ENCODE results near the gene PRRG1.
"Not testable (repeated sequence)": the region's sequence is repeated elsewhere in the genome, so short reads cannot be mapped to it uniquely, and the experiment has no call there.

The PRRG1 gene

DNA sequence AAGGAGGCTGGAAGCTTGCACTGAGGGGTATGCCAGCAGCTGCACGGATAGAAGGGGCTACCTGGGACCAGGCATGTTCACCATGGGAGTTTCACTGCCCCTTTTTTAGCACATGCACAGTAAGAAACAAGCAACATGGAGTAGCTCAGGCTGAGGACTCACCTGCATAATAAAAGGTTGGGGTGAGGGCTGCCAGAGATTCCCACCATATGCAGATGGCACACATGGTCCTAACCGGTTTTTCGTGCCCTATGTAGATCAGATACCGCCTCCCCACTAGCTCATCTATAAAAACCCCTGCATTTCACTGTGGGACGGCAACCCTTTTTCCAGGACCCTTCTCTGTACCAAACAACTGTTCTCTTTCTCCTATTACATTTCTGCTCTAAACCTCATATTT, 125.3 kb downstream of the PRRG1 start:
- Histone ChIP-seq H3K27me3 (ENCODE audit: control insufficient read depth, insufficient read depth, low read length) (no peaks in the 10 kb centered on the region), H3K9me3 (ENCODE audit: control insufficient read depth, low read depth, low read length) (peaks cover 5% of the 10 kb centered on the region), H3K4me3 (ENCODE audit: low read length) (no peak overlapping the region), H3K9ac (ENCODE audit: low read length) (no peak overlapping the region), H3K27ac (ENCODE audit: low read length) (no peak overlapping the region), H3K36me3 (ENCODE audit: control insufficient read depth, low read depth, low read length) (no peaks in the 10 kb centered on the region), H3K4me1 (ENCODE audit: control insufficient read depth, low read depth, low read length) (peaks cover 16% of the 10 kb centered on the region)

DNA sequence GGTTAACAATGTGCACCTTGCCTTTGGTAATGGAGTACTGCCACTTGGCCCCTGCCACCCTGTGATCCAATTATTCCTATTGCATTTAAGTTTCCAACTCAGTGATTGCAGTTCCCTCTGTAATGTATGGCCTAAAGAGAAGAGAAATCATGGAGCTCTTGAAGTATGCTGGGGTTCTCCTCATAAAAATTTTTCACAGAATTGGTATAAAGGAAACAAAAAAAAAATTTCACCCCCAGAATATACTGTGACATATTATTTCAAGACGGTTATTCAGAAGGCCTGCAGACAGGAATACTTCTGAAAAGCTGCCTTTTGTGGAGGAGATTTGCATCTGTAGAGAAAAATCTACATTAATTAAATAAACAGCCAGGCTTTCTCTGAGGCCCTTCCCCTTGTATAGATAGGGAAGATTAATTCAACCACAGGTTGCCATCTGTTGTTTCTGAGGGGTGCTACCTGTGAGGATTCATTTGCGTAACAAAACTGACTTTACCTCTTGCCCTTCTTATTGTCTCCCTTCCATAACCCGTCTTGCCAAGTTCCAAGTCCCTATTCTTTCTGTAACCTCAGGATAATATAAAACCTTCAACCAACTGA, 127.5 kb downstream of the PRRG1 start:
- Histone ChIP-seq H3K27me3 (ENCODE audit: control insufficient read depth, insufficient read depth, low read length) (no peaks in the 10 kb centered on the region), H3K9ac (ENCODE audit: low read length) (no peak overlapping the region), H3K27ac (ENCODE audit: low read length) (no peak overlapping the region), H3K4me3 (ENCODE audit: low read length) (peak overlapping the region; percentile 21), H3K4me1 (ENCODE audit: control insufficient read depth, low read depth, low read length) (peaks cover 16% of the 10 kb centered on the region), H3K36me3 (ENCODE audit: control insufficient read depth, low read depth, low read length) (no peaks in the 10 kb centered on the region), H3K9me3 (ENCODE audit: control insufficient read depth, low read depth, low read length) (no peaks in the 10 kb centered on the region)

DNA sequence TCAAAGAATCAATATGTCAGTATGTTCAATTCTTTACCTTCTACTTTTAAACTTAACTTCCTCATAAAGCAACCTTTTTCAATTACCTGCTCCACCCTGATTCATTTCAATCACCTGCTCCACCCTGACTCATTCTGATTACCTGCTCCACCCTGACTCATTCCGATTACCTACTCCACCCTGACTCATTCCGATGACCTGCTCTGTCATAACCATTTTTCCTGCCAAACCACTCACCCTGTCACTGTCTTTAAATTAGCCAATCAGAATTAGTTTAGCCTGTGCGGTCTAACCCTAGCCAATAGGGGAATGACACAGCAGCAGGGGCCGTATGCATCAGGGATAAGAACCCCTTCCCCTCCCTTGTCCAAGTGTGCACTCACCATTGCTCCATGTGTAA, 135.2 kb downstream of the PRRG1 start:
- H3K9ac ChIP-seq (ENCODE audit: low read length); H3K4me1 ChIP-seq (ENCODE audit: control insufficient read depth, low read depth, low read length); H3K36me3 ChIP-seq (ENCODE audit: control insufficient read depth, low read depth, low read length); H3K4me3 ChIP-seq (ENCODE audit: low read length); H3K27ac ChIP-seq (ENCODE audit: low read length); H3K27me3 ChIP-seq (ENCODE audit: control insufficient read depth, insufficient read depth, low read length): not testable (repeated sequence)
- H3K9me3 ChIP-seq (ENCODE audit: control insufficient read depth, low read depth, low read length) = peaks cover 24% of the 10 kb centered on the region

DNA sequence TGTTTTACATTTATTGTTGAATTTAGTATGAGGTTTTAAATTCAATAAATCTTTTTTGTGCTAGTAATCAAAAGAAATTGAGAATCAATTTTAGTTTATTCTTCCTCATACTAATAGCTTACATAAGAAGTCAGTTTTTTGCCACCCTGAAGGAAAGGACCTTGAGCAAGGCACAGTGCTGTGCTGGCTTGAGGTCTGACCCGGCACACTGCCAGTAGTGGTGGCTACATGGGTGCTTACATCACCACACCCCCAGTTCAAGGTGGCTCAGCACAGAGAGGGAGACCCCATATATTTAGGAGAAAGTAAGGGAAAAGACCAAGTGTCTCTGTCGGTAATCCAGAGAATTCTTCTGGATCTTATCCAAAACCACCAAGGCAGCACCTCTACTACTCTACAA, 136.3 kb downstream of the PRRG1 start:
- H3K27me3 ChIP-seq (ENCODE audit: control insufficient read depth, insufficient read depth, low read length) = no peaks in the 10 kb centered on the region
- peaks cover 24% of the 10 kb centered on the region for H3K9me3 ChIP-seq (ENCODE audit: control insufficient read depth, low read depth, low read length)
- no peaks in the 10 kb centered on the region for H3K36me3 ChIP-seq (ENCODE audit: control insufficient read depth, low read depth, low read length)

DNA sequence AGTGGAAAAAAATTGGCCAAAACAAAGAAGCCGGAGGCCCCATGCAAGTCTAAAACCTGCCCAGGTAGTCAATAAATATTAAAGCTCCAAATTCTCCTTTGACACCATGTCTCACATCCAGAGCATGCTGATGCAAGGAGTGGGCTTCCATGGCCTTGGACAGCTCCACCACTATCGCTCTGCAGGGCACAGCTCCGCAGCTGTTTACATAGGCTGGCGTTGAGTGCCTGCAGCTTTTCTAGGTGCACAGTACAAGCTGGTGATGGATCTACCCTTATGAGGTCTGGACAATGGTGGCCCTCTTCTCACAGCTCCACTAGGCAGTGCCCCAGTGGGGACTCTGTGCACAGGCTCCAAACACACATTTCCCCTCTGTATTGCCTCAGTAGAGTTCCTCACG, 138.1 kb downstream of the PRRG1 start:
- Histone ChIP-seq H3K27me3 (ENCODE audit: control insufficient read depth, insufficient read depth, low read length) (no peaks in the 10 kb centered on the region), H3K36me3 (ENCODE audit: control insufficient read depth, low read depth, low read length) (no peaks in the 10 kb centered on the region), H3K9ac (ENCODE audit: low read length) (no peak overlapping the region), H3K4me1 (ENCODE audit: control insufficient read depth, low read depth, low read length) (no peaks in the 10 kb centered on the region), H3K4me3 (ENCODE audit: low read length) (no peak overlapping the region), H3K27ac (ENCODE audit: low read length) (no peak overlapping the region), H3K9me3 (ENCODE audit: control insufficient read depth, low read depth, low read length) (peaks cover 24% of the 10 kb centered on the region)

More for the DNA sequence above, 136.3 kb downstream of the PRRG1 start:
- no peak overlapping the region for H3K4me3 ChIP-seq (ENCODE audit: low read length)
- no peaks in the 10 kb centered on the region for H3K4me1 ChIP-seq (ENCODE audit: control insufficient read depth, low read depth, low read length)
- no peak overlapping the region for H3K27ac ChIP-seq (ENCODE audit: low read length)
- H3K9ac ChIP-seq (ENCODE audit: low read length) = no peak overlapping the region

DNA sequence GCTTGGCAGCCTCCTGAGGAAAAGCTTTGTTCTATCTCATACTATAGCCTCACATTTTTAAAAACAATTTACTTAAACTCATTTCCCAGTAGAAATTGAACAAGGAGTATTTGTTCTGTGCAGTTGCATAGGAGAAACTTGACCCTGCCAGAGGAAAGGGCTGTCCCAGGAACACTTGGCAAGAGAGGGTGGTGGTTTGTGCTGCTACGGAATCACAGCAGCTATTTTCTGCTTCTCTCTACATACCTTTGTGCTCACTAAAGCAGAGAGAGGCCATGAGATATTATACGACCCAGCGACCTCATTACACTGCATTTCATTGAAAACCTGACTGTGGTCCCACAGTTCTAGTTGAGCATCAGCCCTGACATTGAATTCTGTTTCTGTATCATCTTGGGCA, 139.2 kb downstream of the PRRG1 start:
- H3K4me1 ChIP-seq (ENCODE audit: control insufficient read depth, low read depth, low read length) = no peaks in the 10 kb centered on the region
- no peak overlapping the region for H3K27ac ChIP-seq (ENCODE audit: low read length)
- no peak overlapping the region for H3K4me3 ChIP-seq (ENCODE audit: low read length)
- H3K27me3 ChIP-seq (ENCODE audit: control insufficient read depth, insufficient read depth, low read length) = no peaks in the 10 kb centered on the region
- H3K9ac ChIP-seq (ENCODE audit: low read length) = no peak overlapping the region
- peaks cover 19% of the 10 kb centered on the region for H3K9me3 ChIP-seq (ENCODE audit: control insufficient read depth, low read depth, low read length)
- H3K36me3 ChIP-seq (ENCODE audit: control insufficient read depth, low read depth, low read length) = no peaks in the 10 kb centered on the region

DNA sequence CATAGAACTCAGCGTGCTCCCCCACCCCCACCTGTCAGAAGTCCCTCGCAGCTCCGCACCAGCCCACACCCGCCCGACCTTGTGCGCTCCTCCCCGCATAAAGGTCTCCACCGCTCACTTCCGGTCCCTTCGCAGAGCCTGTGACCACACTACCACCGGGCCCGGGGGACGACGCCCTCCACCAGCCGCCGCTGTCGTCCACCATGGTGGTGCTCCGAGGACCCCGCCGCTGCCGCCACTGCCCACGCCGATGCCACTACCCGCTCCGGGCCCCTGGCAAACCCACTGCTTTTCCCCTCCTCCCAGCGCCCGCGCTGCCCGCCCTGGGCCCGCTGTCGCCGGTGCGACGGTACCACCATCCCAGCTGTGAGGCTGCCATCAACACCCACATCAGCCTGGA, 142.5 kb downstream of the PRRG1 start:
- H3K27me3 ChIP-seq (ENCODE audit: control insufficient read depth, insufficient read depth, low read length) = no peaks in the 10 kb centered on the region
- no peak overlapping the region for H3K9ac ChIP-seq (ENCODE audit: low read length)
- no peak overlapping the region for H3K4me3 ChIP-seq (ENCODE audit: low read length)
- no peaks in the 10 kb centered on the region for H3K36me3 ChIP-seq (ENCODE audit: control insufficient read depth, low read depth, low read length)
- H3K27ac ChIP-seq (ENCODE audit: low read length) = no peak overlapping the region
- no peaks in the 10 kb centered on the region for H3K4me1 ChIP-seq (ENCODE audit: control insufficient read depth, low read depth, low read length)
- H3K9me3 ChIP-seq (ENCODE audit: control insufficient read depth, low read depth, low read length) = peaks cover 12% of the 10 kb centered on the region

DNA sequence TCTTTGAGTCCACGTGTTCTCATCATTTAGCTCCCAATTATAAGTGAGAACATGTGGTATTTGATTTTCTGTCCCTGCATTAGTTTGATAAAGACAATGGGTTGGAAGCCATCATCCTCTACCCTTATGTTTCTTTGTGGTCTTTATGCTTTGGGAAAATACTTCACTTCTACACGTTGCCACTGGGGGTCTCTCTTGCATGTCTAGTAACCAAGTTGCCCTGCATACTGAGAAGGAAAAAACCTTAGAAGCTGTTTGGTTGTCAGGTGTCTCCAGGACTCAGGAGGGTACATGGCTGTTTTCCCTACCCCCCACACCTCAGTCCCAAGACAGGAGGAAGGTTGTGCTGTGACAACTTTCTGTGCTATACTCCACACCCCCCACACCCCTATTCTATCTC, 146.6 kb downstream of the PRRG1 start:
- H3K4me3 ChIP-seq (ENCODE audit: low read length); H3K4me1 ChIP-seq (ENCODE audit: control insufficient read depth, low read depth, low read length); H3K27me3 ChIP-seq (ENCODE audit: control insufficient read depth, insufficient read depth, low read length); H3K9me3 ChIP-seq (ENCODE audit: control insufficient read depth, low read depth, low read length); H3K36me3 ChIP-seq (ENCODE audit: control insufficient read depth, low read depth, low read length); H3K27ac ChIP-seq (ENCODE audit: low read length); H3K9ac ChIP-seq (ENCODE audit: low read length): not testable (repeated sequence)

DNA sequence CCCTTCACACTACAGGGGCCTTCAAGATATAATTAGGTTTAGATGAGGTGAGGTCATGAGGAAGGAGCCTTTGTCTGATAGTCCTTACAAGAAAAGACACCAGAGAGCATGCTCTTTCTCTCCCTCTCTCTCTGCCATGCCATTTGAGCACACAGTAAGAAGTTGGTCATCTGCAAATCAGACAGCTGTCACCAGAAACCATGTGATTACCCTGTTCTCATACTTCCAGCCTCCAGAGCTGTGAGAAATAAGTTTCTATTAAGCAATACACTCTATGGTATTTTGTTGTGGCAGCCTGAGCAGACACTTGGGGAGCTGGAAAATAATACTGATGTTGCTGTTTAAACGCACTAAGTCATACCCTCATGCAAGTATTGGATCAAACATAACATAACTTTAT, 148.0 kb downstream of the PRRG1 start:
- not testable (repeated sequence) for H3K9me3 ChIP-seq (ENCODE audit: control insufficient read depth, low read depth, low read length); H3K4me3 ChIP-seq (ENCODE audit: low read length); H3K9ac ChIP-seq (ENCODE audit: low read length); H3K27ac ChIP-seq (ENCODE audit: low read length); H3K27me3 ChIP-seq (ENCODE audit: control insufficient read depth, insufficient read depth, low read length); H3K36me3 ChIP-seq (ENCODE audit: control insufficient read depth, low read depth, low read length); H3K4me1 ChIP-seq (ENCODE audit: control insufficient read depth, low read depth, low read length)

DNA sequence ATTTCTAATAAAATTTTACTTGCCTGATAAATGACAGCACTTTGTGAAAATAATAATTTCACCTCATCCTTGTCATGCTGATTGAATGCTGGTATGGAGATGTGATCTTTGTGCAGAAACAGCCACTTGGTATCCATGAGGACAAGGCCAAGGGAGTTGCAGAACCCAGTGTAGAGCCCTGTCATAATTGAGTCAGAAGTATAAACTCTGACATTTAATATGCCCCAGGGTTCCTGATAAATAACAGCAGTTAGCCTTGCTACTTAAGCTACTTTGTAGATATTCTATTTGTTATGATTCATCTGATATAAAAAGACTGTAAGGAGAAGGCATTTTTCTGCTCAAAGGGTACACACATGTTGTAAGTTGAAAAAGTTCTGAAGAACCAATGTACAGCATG, 149.2 kb downstream of the PRRG1 start:
- not testable (repeated sequence) for H3K9ac ChIP-seq (ENCODE audit: low read length); H3K9me3 ChIP-seq (ENCODE audit: control insufficient read depth, low read depth, low read length); H3K36me3 ChIP-seq (ENCODE audit: control insufficient read depth, low read depth, low read length); H3K4me3 ChIP-seq (ENCODE audit: low read length); H3K4me1 ChIP-seq (ENCODE audit: control insufficient read depth, low read depth, low read length); H3K27ac ChIP-seq (ENCODE audit: low read length); H3K27me3 ChIP-seq (ENCODE audit: control insufficient read depth, insufficient read depth, low read length)

DNA sequence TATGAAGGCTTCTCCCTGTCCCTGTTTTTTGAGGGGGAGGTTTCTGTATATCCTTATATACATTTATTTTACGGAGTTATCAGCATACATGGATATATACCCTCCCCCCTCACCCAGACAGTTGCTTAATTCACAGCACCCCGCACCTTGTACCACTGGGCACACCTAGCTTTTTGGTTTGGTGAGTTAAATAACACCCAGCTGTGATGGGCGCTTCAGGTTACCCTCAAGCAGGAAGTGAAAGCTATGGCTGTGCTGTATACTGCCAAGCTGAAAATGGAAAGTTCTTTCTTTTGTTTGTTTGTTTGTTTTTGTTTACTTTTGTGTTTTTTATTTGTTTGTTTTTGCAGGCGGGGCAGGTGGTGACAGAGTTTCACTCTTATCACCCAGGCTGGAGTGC, 150.5 kb downstream of the PRRG1 start:
- H3K36me3 ChIP-seq (ENCODE audit: control insufficient read depth, low read depth, low read length); H3K27ac ChIP-seq (ENCODE audit: low read length); H3K9me3 ChIP-seq (ENCODE audit: control insufficient read depth, low read depth, low read length); H3K4me1 ChIP-seq (ENCODE audit: control insufficient read depth, low read depth, low read length); H3K27me3 ChIP-seq (ENCODE audit: control insufficient read depth, insufficient read depth, low read length); H3K4me3 ChIP-seq (ENCODE audit: low read length); H3K9ac ChIP-seq (ENCODE audit: low read length): not testable (repeated sequence)

DNA sequence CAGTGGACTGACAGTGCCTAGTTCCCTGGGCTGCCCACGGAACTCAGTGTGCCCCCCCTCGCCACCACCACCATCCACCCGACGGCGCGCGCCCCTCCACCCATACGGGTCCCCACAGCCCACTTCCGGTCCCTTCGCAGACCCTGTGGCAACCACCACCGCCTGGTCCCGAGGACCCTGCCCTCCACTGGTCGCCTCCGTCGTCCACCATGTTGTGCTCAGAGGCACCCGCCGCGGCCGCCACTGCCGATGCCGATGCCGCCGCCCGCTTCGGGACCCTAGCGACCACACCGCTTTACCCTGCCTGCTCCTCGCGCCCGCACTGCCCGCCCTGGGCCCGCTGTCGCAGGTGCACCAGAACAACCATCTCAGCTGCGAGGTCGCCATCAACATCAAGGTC, 155.8 kb downstream of the PRRG1 start:
- Histone ChIP-seq H3K9ac (ENCODE audit: low read length) (no peak overlapping the region), H3K36me3 (ENCODE audit: control insufficient read depth, low read depth, low read length) (no peaks in the 10 kb centered on the region), H3K9me3 (ENCODE audit: control insufficient read depth, low read depth, low read length) (peaks cover 5% of the 10 kb centered on the region), H3K4me3 (ENCODE audit: low read length) (no peak overlapping the region), H3K27me3 (ENCODE audit: control insufficient read depth, insufficient read depth, low read length) (no peaks in the 10 kb centered on the region), H3K27ac (ENCODE audit: low read length) (no peak overlapping the region), H3K4me1 (ENCODE audit: control insufficient read depth, low read depth, low read length) (no peaks in the 10 kb centered on the region)

All from iPS-18a (cell line).